RWPE1 (cell line): ENCODE measurements around the gene MDN1.
A peak's percentile ranks its signal among the peaks of the same experiment; 100 is the strongest.

Source experiments
- CTCF ChIA-PET: fragments of 350-600 bp; sonication (Branson Sonifier 250); formaldehyde crosslinking; extraction: SDS; loops from one replicate; lab custom pipeline; 2021; lab: Yijun Ruan, JAX
- POLR2A ChIA-PET: fragments of 400-600 bp; formaldehyde crosslinking; extraction: SDS; loops from one replicate; lab custom pipeline; 2020; ENCODE audit warnings: antibody characterized with exemption; ENCODE audit not compliant: low non-redundant PET; lab: Yijun Ruan, JAX
- DNase-seq: peaks from one replicate; pipeline ENCODE4 v3.0.0; 2012; ENCODE audit warnings: low spot score
- H3K27ac ChIP-seq: fragments of 450-650 bp; 2 replicates; pipeline ENCODE4 v1.5.1; 2017
- TF ChIP-seq, protein P1 (sequence below): fragments of 450-650 bp; conservative IDR thresholded peaks from 2 replicates; pipeline ENCODE4 v1.5.1; 2017; ENCODE audit warnings: low read depth, mild to moderate bottlenecking

MDN1 gene

DNA sequence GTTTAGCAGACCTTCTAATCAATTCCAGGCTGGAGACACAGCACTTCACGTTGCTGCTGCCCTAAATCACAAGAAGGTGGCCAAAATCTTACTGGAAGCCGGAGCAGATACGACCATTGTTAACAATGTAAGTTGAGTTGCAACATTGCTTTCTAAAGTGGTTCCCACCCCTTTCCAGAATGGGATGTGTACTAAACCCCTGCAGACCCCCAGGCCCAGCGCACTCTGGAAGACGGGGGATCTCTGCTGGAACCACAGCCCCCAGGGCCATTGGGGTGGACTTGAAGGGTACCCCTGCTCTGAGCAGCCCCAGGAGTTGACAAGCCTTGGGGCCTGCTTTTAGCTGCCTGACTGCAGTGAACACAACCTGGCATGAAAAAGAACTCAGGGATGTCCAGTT is 203.1 kb downstream of the MDN1 start:
- no peak overlapping the region for H3K27ac ChIP-seq
- ChIA-PET CTCF (interaction anchor here (0.6 kb wide), 1 partner anchor 8 kb away, joined by 4 read pairs; no protein-coding TSS in a partner anchor), POLR2A (interaction anchor here (0.6 kb wide), 1 partner anchor 75 kb away, joined by 3 read pairs; no protein-coding TSS in a partner anchor)
- TF ChIP-seq, protein P1, sequence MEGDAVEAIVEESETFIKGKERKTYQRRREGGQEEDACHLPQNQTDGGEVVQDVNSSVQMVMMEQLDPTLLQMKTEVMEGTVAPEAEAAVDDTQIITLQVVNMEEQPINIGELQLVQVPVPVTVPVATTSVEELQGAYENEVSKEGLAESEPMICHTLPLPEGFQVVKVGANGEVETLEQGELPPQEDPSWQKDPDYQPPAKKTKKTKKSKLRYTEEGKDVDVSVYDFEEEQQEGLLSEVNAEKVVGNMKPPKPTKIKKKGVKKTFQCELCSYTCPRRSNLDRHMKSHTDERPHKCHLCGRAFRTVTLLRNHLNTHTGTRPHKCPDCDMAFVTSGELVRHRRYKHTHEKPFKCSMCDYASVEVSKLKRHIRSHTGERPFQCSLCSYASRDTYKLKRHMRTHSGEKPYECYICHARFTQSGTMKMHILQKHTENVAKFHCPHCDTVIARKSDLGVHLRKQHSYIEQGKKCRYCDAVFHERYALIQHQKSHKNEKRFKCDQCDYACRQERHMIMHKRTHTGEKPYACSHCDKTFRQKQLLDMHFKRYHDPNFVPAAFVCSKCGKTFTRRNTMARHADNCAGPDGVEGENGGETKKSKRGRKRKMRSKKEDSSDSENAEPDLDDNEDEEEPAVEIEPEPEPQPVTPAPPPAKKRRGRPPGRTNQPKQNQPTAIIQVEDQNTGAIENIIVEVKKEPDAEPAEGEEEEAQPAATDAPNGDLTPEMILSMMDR = no peak
- DNase-seq = no peak

DNA sequence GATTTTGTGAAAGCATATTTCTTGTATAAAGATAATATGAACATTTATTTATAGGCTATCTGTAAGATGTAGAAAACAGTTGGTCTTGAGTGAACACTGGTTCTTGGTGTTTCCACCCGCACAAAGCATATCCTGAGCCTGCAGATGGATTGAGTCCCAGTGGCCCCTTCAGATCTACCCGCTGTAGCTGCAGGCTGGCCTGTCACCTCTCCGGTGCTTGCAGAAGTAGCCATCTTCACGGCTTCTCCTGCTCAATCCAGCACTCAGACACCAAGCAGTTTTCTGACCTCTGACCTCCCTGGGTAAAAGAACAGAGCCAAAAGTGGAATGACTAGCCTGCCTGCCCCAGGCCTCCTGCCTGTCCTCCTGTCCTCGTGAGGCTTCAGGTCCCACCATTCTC is 203.7 kb downstream of the MDN1 start:
- no peak overlapping the region for H3K27ac ChIP-seq
- ChIA-PET CTCF (interaction anchor here (1.3 kb wide), 1 partner anchor 244 kb away, joined by 3 read pairs; no protein-coding TSS in a partner anchor), POLR2A (no interaction called here)
- no peak for DNase-seq
- TF ChIP-seq, protein P1 = no peak

DNA sequence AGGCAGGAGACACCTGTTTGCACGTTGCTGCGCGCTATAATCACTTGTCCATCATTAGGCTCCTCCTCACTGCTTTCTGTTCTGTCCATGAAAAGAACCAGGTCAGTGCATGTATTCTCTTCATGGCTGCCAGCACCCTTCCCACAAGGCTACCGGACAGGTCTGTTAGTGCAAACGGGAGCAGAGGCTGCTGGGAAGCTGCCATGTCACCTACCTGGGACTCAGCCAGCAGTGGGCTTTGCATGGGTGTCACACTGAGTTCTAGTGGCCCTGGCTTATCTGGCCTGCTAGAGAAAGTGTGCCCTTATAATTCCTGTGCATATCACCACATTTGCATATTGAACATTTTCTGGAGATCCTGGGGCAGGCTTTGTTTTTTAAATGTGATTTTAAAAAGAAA is 205.8 kb downstream of the MDN1 start:
- TF ChIP-seq, protein P1 = no peak
- ChIA-PET CTCF (interaction anchor here (0.8 kb wide), 1 partner anchor 242 kb away, joined by 3 read pairs; no protein-coding TSS in a partner anchor), POLR2A (no interaction called here)
- H3K27ac ChIP-seq = no peak overlapping the region
- no peak for DNase-seq

DNA sequence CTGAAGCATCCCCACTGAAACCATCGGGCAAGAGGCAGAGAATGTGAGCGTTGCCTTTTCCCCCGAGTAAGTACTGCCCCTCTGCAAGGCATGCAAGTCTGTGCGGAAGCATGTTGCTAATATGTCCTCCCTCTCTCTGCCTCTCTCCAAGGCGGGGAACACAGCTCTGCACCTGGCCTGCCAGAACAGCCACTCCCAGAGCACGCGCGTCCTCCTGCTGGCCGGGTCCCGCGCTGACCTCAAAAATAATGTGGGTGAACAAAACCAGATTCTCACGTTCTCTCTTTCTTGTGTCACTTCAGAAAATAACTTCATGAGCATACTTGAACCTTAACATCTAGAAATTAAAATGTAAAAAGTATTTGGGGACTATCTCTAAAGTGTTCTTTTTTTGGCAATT is 207.5 kb downstream of the MDN1 start:
- ChIA-PET POLR2A (no interaction called here), CTCF (interaction anchor here (1.0 kb wide), 1 partner anchor 180 kb away, joined by 6 read pairs; the partner anchor contains the start of gene ANKRD6)
- H3K27ac ChIP-seq = no peak overlapping the region
- TF ChIP-seq, protein P1 = no peak
- no peak for DNase-seq

DNA sequence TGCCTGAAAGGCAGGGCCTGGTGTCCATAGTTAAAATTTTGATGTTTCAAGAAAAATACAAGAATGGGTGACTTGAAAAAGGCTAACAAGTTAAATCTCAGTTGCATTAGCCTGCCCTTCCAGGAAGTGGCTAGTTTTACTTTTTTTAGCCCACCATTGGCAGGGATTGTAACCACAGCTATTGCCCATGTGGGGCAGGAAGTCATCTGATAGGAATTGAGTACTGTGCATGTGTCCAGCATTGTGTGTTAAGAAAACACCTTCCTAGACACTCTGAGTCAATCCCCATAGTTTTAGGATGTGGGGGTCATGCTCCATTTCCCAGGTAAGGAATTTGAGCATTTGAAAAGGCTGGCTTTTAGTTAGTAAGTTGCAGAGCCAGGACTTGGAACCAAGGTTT is 207.9 kb downstream of the MDN1 start:
- POLR2A ChIA-PET = no interaction called here
- H3K27ac ChIP-seq = no peak overlapping the region
- DNase-seq = no peak
- CTCF ChIA-PET = no interaction called here
- TF ChIP-seq, protein P1 = no peak

DNA sequence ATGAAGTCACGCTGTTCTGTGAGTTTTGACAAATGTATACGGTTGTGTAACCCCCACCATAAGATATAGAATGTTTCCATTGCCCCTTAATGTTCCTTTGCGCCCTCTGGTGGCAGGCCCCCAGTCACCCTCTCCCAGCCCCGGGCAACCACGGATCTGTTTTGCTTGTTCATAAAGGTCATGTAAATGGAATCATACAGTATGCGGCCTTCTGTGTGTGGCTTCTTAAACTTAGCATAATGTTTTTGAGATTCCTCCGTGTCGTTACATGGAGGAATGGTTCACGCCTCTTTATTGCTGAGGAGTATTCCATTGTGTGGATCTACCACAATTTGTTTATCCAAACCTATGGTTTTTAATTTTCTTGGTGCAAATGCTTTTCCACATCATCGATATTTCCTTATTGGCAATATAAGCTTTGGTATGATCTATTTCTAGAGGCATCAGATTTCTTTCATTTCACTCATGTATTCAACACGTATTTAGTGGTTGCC is 209.4 kb downstream of the MDN1 start:
- TF ChIP-seq, protein P1 = peak; percentile 63
- POLR2A ChIA-PET = no interaction called here
- CTCF ChIA-PET = interaction anchor here (0.6 to 1.2 kb wide), 3 partner anchors 175 to 308 kb away, joined by 3 to 4 read pairs (median 4); no protein-coding TSS in a partner anchor
- DNase-seq = peak; percentile 50
- no peak overlapping the region for H3K27ac ChIP-seq
